Left hindlimb (tissue), 1 donor: ENCODE results near the gene TAS1R2.

ENCODE experiments used
- DNase-seq: peaks from one replicate; pipeline ENCODE4 v3.0.0-alpha.2; 2018

TAS1R2 gene

DNA sequence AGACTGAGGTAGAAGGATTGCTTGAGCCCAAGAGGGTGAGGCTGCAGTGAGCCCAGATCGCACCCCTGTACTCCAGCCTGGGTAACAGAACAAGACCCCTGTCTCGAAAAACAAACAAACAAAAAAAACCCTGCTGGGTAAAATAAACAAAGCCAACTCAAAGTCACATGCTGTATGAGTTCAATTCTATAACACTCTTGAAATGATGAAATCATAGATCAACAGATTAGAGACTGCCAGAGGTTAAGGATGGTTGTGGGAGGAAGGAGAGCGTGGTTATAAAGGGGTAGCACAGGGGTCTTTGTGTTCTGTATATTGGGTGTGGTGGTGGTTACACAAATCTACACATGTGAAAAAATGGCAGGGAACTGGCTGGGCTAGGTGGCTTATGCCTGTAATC is 62.5 kb downstream of the TAS1R2 start:
- no peak for DNase-seq

DNA sequence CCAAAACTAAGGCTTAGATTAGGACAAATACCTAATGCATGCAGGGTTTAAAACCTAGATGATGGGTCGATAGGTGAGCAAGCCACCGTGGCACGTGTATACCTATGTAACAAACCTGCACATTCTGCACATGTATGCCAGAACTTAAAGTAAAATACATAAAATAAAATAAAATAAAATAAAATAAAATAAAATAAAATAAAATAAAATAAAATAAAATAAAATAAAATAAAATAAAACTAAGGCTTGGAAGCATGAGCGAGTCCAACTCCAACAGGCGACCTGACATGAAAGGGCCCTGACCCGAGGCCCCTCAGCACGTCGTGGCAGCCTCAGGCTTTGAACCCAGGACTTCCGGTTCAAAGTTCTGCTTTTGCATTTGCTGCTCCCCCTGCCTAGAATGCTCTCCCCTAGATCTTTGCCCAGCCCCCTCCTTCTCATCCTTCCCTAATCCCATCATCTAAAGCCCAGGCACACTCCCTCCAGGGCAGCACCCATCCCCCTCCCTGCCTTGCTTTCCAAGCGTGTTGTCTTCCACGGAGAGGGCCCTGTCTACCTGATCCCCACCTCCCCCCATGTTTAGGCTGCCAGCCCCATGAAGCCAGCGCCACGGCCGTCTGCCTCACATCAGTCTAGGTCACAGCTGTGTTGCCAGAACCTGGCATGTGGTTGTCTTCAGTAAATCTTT is 64.3 kb downstream of the TAS1R2 start:
- no peak for DNase-seq

DNA sequence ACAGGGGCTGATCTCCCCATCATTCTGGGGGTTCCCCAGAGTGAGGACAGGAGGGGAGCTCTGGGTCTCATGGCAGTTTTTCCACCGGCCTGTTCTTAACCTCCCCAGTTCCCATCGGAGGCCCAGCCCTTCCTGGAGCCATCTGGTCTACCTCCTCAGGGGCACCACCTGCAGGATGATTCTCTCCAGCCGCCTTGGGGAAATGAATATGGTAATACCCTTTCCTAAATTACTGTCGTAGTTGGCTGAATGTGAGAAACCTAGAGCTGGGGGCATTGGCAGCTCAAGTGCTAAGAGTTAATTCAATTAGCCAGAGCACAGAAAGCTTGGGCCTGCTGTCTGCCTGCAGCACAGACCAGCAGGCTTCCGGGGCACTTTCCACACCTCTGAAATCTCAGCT is 64.9 kb downstream of the TAS1R2 start:
- DNase-seq = no peak

DNA sequence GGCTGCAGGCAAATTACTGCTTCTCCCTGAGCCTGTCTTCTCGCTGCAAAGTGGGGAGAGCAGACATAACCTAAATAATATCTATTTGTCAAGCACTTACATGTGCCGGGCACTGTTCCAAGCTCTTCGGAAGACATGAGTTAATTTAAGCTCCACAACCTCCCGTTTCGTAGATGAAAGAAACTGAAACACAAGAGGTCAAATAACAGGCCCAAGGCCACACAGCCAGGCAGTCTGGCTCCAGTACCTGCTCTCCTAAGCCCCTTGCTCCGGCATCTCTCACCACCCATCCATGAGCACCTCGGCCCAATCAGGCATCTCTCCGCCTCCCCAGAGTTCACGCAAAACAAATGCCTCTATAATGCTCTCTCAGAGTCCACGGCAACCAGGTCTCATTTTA is 65.4 kb downstream of the TAS1R2 start:
- DNase-seq = no peak

DNA sequence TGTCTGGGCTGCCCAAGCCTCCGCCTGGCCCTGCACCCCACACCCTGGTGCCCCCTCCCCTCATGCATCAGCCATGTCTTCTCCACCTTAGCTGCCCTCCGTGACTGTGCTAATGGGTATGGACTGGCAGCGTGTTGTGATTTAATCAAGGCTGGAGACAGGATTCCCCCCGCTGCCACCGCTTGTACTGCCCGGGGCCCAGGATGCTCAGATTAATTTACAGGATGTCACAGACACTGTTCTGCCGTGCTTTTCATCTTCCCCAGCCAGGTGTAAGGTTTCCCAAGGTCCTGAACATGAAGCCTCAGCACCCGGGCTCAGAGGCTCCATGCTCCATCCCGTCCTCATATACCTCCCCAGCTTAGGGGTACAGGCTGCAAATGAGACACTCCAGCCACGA is 66.3 kb downstream of the TAS1R2 start:
- DNase-seq = no peak

DNA sequence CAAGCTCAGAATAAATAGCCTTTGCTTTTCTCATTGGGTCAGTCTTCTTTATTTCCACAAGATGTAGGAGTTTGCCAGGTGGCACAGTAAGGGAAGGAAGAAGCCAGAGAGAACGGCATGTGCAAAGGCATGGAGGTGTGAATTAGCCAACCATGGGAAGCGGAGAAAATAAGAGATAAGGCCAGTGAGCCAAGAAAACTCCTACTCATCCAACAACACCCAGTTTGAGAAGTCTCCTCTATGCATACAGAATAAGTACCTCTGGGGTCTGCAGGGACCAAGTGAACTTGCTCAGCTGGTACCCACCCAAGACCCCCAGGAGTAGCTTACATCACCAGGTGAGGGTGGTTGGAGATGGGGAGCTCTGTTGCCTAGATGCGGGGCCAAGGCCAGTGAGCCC is 66.7 kb downstream of the TAS1R2 start:
- DNase-seq = no peak
